Mammary epithelial cell (primary cell): Measurements from ENCODE around the gene DAP.

Experiments
- EZH2 ChIP-seq: IDR thresholded peaks from 2 replicates; pipeline ENCODE4 v1.6.1; 2012; ENCODE audit warnings: low read length, inconsistent platforms, borderline replicate concordance
- TF ChIP-seq, protein P1 (sequence below), 2 donors: IDR thresholded peaks in 1 of 2; conservative IDR thresholded peaks in 1 of 2; 2 replicates each; pipeline ENCODE4 v1.5.1; 2011 to 2012; ENCODE audit warnings: inconsistent platforms in 2 of 2, low read length in 2 of 2, mild to moderate bottlenecking in 2 of 2, control low read depth in 1 of 2, low read depth in 1 of 2; ENCODE audit not compliant: insufficient read depth in 1 of 2; ENCODE audit errors: extremely low read depth in 1 of 2

DNA sequence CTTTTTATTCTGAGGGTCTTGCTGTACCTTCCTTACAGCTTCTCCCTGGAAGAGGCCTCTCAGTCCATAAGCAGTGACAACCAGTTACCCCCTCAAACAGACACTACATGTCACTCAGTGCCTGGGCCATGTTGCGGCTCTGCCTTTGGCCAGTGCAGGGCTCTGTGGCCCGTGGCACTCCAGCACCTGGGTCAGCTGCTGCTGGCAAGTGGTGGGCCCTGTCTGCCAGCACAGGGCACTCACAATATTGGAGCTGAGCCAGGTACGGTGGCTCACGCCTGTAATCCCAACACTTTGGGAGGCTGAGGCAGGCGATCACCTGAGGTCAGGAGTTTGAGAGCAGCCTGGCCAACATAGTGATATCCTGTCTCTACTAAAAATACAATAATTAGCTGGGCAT lies 24.2 kb downstream of the DAP start:
- TF ChIP-seq, protein P1, sequence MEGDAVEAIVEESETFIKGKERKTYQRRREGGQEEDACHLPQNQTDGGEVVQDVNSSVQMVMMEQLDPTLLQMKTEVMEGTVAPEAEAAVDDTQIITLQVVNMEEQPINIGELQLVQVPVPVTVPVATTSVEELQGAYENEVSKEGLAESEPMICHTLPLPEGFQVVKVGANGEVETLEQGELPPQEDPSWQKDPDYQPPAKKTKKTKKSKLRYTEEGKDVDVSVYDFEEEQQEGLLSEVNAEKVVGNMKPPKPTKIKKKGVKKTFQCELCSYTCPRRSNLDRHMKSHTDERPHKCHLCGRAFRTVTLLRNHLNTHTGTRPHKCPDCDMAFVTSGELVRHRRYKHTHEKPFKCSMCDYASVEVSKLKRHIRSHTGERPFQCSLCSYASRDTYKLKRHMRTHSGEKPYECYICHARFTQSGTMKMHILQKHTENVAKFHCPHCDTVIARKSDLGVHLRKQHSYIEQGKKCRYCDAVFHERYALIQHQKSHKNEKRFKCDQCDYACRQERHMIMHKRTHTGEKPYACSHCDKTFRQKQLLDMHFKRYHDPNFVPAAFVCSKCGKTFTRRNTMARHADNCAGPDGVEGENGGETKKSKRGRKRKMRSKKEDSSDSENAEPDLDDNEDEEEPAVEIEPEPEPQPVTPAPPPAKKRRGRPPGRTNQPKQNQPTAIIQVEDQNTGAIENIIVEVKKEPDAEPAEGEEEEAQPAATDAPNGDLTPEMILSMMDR (conservative IDR thresholded peaks at IDR 0.05 in 1 of 2, IDR thresholded peaks at IDR 0.05 in 1 of 2; ENCODE audit: extremely low read depth in 1 of 2, insufficient read depth in 1 of 2, low read depth in 1 of 2, low read length in 2 of 2), result no peak
- TF ChIP-seq EZH2, result no peak
